DND-41 (cell line): ENCODE data around the gene ARHGEF25.

Source experiments
- ATAC-seq: fragments of 200-7000 bp; cut with Tn5 transposase; 3 replicates; pipeline ENCODE4 v1.9.1; 2021; ENCODE audit warnings: low read depth; ENCODE audit not compliant: insufficient read depth
- DNase-seq: peaks from one replicate; pipeline ENCODE4 v3.0.0-alpha.2; 2020
- H2AFZ ChIP-seq: 2 replicates; pipeline ENCODE4 v1.6.0; 2012; ENCODE audit warnings: low read depth, low read length
- H3K27ac ChIP-seq: 2 replicates; pipeline ENCODE4 v1.5.1; 2012; ENCODE audit warnings: low read length, inconsistent platforms
- H3K27me3 ChIP-seq: fragments of 200-600 bp; sonication (generic); 2 replicates; pipeline ENCODE4 v1.6.0; 2012; ENCODE audit warnings: low read length, mild to moderate bottlenecking, inconsistent platforms; ENCODE audit not compliant: insufficient read depth, poor library complexity
- H3K36me3 ChIP-seq: 2 replicates; pipeline ENCODE4 v1.5.1; 2012; ENCODE audit warnings: low read length, inconsistent platforms; ENCODE audit not compliant: insufficient read depth
- H3K4me1 ChIP-seq: 2 replicates; pipeline ENCODE4 v1.5.1; 2012; ENCODE audit warnings: mild to moderate bottlenecking, low read length; ENCODE audit not compliant: insufficient read depth
- H3K4me2 ChIP-seq: 2 replicates; pipeline ENCODE4 v1.6.0; 2012; ENCODE audit warnings: mild to moderate bottlenecking, moderate library complexity, low read length, inconsistent platforms; ENCODE audit not compliant: insufficient read depth
- H3K4me3 ChIP-seq, 2 experiments: fragments of 200-600 bp in 1 of 2; shearing (Covaris generic) in 1 of 2; 2 replicates each; pipeline ENCODE4 v1.5.1; 2012 to 2016; ENCODE audit warnings: inconsistent platforms in 2 of 2, low read length in 2 of 2, mild to moderate bottlenecking in 2 of 2, low read depth in 1 of 2, moderate library complexity in 1 of 2
- H3K79me2 ChIP-seq: 2 replicates; pipeline ENCODE4 v1.6.0; 2012; ENCODE audit warnings: low read length, inconsistent platforms; ENCODE audit not compliant: insufficient read depth
- H3K9ac ChIP-seq: 2 replicates; pipeline ENCODE4 v1.6.0; 2012; ENCODE audit warnings: low read depth, mild to moderate bottlenecking, inconsistent platforms, low read length, moderate library complexity
- H3K9me3 ChIP-seq: 2 replicates; pipeline ENCODE4 v1.5.1; 2012; ENCODE audit warnings: low read length, moderate library complexity, mild to moderate bottlenecking, inconsistent platforms; ENCODE audit not compliant: insufficient read depth, severe bottlenecking
- H4K20me1 ChIP-seq: 2 replicates; pipeline ENCODE4 v1.6.0; 2012; ENCODE audit warnings: low read length; ENCODE audit not compliant: insufficient read depth
- EZH2 ChIP-seq: IDR thresholded peaks from 3 replicates; pipeline ENCODE4 v1.6.1; 2012; ENCODE audit warnings: borderline replicate concordance, low read depth, mild to moderate bottlenecking, moderate library complexity, low read length, inconsistent platforms; ENCODE audit not compliant: severe bottlenecking
- TF ChIP-seq, protein P1 (sequence below): IDR thresholded peaks from 2 replicates; pipeline ENCODE4 v1.5.1; 2012; ENCODE audit warnings: borderline replicate concordance, low read length, moderate library complexity, mild to moderate bottlenecking; ENCODE audit not compliant: poor library complexity, severe bottlenecking; ENCODE audit errors: extremely low read depth

ARHGEF25 gene

DNA sequence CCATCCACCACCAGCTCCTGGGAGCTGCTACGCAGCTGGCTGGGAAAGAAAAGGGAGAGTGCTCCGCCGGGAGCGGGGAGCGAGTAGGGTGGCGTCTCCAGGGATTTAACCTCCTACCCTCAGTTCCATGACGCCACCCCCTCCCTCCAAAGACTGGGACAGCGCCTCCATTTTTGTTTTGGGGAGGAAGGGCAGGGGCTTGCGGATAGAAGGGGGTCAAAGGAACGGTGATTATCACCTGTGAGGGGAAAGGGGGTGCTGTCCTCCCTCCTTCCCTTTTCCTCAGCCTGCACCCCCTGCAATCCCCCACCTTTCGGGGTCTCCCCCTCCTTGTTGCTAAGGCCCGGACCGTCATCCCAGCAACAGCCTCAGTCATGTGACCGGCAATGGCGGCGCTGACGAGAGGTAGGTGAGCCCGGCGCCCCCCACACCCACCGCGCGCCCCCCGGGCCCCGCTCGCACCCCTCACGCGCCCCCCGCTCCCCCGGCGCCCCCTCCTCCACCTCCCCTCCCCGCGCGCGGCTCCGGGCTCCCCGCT lies 6.7 kb upstream of the ARHGEF25 start, which contains the start of gene DTX3:
TSS of gene DTX3 (plus strand) at position 371 of the 538 bp plus-strand sequence. CDS start 1,694 bp downstream, outside the sequence.
- Histone ChIP-seq H3K27me3 (no peaks in the 10 kb centered on the region), H3K9me3 (no peaks in the 10 kb centered on the region), H4K20me1 (no peaks in the 10 kb centered on the region), H3K79me2 (no peaks in the 10 kb centered on the region; the same call in 1 of the 2 replicates), H3K27ac (peak within 1 kb of the TSS; percentile 70), H3K4me2 (peak within 1 kb of the TSS; percentile 58), H3K9ac (peak within 1 kb of the TSS; percentile 57), H3K36me3 (peaks cover 31% of the 10 kb centered on the region; the same call in 1 of the 2 replicates), H3K4me3 (peak within 1 kb of the TSS; percentile 28 to 62; a peak in 3 of 4 replicates), H3K4me1 (peaks cover 21% of the 10 kb centered on the region), H2AFZ (peak within 1 kb of the TSS; percentile 92)
- ATAC-seq (peak; percentile 63), DNase-seq (peak; percentile 35)
- TF ChIP-seq EZH2 = no peak
- TF ChIP-seq, protein P1, sequence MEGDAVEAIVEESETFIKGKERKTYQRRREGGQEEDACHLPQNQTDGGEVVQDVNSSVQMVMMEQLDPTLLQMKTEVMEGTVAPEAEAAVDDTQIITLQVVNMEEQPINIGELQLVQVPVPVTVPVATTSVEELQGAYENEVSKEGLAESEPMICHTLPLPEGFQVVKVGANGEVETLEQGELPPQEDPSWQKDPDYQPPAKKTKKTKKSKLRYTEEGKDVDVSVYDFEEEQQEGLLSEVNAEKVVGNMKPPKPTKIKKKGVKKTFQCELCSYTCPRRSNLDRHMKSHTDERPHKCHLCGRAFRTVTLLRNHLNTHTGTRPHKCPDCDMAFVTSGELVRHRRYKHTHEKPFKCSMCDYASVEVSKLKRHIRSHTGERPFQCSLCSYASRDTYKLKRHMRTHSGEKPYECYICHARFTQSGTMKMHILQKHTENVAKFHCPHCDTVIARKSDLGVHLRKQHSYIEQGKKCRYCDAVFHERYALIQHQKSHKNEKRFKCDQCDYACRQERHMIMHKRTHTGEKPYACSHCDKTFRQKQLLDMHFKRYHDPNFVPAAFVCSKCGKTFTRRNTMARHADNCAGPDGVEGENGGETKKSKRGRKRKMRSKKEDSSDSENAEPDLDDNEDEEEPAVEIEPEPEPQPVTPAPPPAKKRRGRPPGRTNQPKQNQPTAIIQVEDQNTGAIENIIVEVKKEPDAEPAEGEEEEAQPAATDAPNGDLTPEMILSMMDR = no peak

DNA sequence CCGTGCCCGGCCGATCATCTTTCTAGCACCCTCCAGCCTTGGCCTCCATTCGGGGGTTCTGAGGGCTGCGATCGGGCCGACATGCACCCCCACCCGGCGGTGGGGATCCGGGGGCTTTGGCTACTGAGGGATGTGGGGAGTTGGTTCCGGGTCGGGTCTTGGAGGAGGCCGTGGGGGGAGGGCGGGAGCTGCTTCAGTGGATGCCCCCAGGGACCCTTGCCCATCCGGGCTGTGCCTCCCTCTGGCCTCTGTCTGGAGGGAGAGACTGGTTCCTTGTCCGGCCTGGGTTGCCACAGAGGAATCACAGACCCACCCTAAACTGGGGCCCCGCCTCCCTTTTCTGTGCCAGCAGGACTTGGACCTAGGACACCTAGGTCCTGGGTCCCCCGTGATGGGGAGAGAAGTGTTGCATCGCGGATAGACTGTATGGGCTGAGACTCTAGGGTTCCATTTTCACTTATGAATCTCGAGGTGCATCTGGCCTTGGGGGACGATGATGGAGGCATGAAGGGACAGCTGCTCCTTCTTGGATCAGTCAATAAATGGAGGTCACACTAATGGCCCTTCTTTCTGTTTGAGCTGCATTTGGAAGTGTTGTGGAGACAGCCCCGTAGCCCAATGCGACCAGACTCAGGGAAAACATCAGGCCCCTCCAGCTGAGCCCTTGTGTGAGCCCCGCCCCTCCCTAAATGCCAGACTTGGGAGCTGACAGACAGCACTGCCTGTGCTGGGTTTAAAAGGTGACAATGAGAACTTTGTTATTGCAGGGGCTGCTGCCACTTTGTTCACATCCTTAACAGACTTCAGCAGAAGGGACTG lies 6.0 kb upstream of the ARHGEF25 start:
- Histone ChIP-seq H3K4me1 (peaks cover 21% of the 10 kb centered on the region), H2AFZ (peak overlapping the region; percentile 83), H3K36me3 (peaks cover 25% of the 10 kb centered on the region; the same call in 1 of the 2 replicates), H4K20me1 (no peaks in the 10 kb centered on the region), H3K27me3 (no peaks in the 10 kb centered on the region), H3K9ac (peak overlapping the region; percentile 57), H3K27ac (peak overlapping the region; percentile 28; the same call in 1 of the 2 replicates), H3K4me3 (peak overlapping the region; percentile 28 to 62; a peak in 3 of 4 replicates), H3K79me2 (no peaks in the 10 kb centered on the region; the same call in 1 of the 2 replicates), H3K9me3 (no peaks in the 10 kb centered on the region), H3K4me2 (peak overlapping the region; percentile 58)
- ATAC-seq (peak; percentile 36), DNase-seq (peak; percentile 15)
- TF ChIP-seq, protein P1 = no peak
- no peak for TF ChIP-seq EZH2

GRCh38 chr12:57605811-57606311 lies 5.4 kb upstream of the ARHGEF25 start:
- H3K4me3 ChIP-seq = no peak overlapping the region
- H3K9ac ChIP-seq = no peak overlapping the region
- no peak overlapping the region for H2AFZ ChIP-seq

More at GRCh38 chr12:57605811-57606311, 5.4 kb upstream of the ARHGEF25 start:
- H3K36me3 ChIP-seq = peaks cover 18% of the 10 kb centered on the region; the same call in 1 of the 2 replicates
- no peak overlapping the region for H3K27ac ChIP-seq
- H3K9me3 ChIP-seq = no peaks in the 10 kb centered on the region
- peaks cover 21% of the 10 kb centered on the region for H3K4me1 ChIP-seq
- DNase-seq = no peak
- no peaks in the 10 kb centered on the region; the same call in 1 of the 2 replicates for H3K79me2 ChIP-seq
- H3K27me3 ChIP-seq = no peaks in the 10 kb centered on the region
- ATAC-seq = no peak
- H4K20me1 ChIP-seq = no peaks in the 10 kb centered on the region
- TF ChIP-seq, protein P1 = no peak
- no peak for TF ChIP-seq EZH2
- H3K4me2 ChIP-seq = peak overlapping the region; percentile 58; the same call in 1 of the 2 replicates
